Muscle layer of colon (tissue), 2 donors: Measurements from ENCODE around the gene TLL1.

ENCODE experiments used
- H3K27ac ChIP-seq: one replicate; pipeline ENCODE4 v1.7.0; 2013; ENCODE audit warnings: low read depth, mild to moderate bottlenecking, low read length, moderate library complexity
- H3K27me3 ChIP-seq, 2 donors: one replicate each; pipeline ENCODE4 v1.7.0; 2013; ENCODE audit warnings: low read length in 2 of 2, mild to moderate bottlenecking in 2 of 2; ENCODE audit not compliant: insufficient read depth in 2 of 2, control insufficient read depth in 1 of 2
- H3K36me3 ChIP-seq: one replicate; pipeline ENCODE4 v1.7.0; 2013; ENCODE audit warnings: mild to moderate bottlenecking, low read length; ENCODE audit not compliant: insufficient read depth
- H3K4me1 ChIP-seq: one replicate; pipeline ENCODE4 v1.7.0; 2013; ENCODE audit warnings: mild to moderate bottlenecking, low read length; ENCODE audit not compliant: insufficient read depth
- H3K4me3 ChIP-seq, 2 donors: one replicate each; pipeline ENCODE4 v1.7.0; 2013; ENCODE audit warnings: low read length in 2 of 2, low read depth in 1 of 2, mild to moderate bottlenecking in 1 of 2, moderate library complexity in 1 of 2
- H3K9ac ChIP-seq: one replicate; pipeline ENCODE4 v1.7.0; 2013; ENCODE audit warnings: low read length
- H3K9me3 ChIP-seq: one replicate; pipeline ENCODE4 v1.7.0; 2013; ENCODE audit warnings: mild to moderate bottlenecking, low read length
- donor health status: abdominal sarcoma.
- donor health status: Adenocarcinoma of cecum.

Gene TLL1

DNA sequence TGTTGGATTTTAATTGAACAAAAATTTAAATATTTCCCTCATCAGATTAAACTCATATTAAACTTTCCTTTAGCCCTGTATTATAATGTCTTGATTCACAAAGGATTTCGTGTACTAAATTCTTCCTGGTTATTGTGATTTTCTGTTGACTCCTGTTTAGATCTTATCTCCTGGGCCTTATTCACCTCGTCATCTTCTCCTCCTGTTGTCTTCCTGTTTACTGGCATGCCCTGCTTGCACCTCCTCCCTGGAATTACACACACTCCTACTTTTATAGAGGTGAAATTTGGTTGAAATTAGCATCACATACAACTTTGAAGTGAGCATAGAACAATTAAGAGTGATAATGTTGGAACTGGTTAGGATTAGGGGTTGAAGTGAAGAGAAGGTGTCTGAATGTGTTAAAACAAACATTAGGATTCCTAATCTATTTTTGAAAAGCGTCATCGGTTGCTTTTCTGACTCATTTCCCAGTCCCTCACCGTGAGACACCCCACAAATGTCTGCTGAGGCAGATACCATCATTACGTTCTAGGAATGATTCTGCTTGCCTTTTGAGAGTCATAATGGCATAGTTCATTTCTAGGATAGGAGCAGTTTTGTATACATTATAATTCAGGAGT, 32.5 kb downstream of the TLL1 start:
- Histone ChIP-seq H3K4me3 (no peak overlapping the region), H3K36me3 (no peaks in the 10 kb centered on the region), H3K9ac (no peak overlapping the region), H3K27me3 (no peaks in the 10 kb centered on the region), H3K27ac (no peak overlapping the region), H3K9me3 (no peaks in the 10 kb centered on the region), H3K4me1 (no peaks in the 10 kb centered on the region)

GRCh38 chr4:165906272-165906671, 33.2 kb downstream of the TLL1 start:
- H3K4me1 ChIP-seq = no peaks in the 10 kb centered on the region
- no peak overlapping the region for H3K27ac ChIP-seq

GRCh38 chr4:165909947-165910346, 36.9 kb downstream of the TLL1 start:
- Histone ChIP-seq H3K9ac (no peak overlapping the region), H3K27ac (peak overlapping the region; percentile 9), H3K9me3 (no peaks in the 10 kb centered on the region)

More at GRCh38 chr4:165906272-165906671, 33.2 kb downstream of the TLL1 start:
- H3K4me3 ChIP-seq = no peak overlapping the region
- H3K27me3 ChIP-seq = no peaks in the 10 kb centered on the region
- no peaks in the 10 kb centered on the region for H3K9me3 ChIP-seq
- no peaks in the 10 kb centered on the region for H3K36me3 ChIP-seq
- no peak overlapping the region for H3K9ac ChIP-seq

DNA sequence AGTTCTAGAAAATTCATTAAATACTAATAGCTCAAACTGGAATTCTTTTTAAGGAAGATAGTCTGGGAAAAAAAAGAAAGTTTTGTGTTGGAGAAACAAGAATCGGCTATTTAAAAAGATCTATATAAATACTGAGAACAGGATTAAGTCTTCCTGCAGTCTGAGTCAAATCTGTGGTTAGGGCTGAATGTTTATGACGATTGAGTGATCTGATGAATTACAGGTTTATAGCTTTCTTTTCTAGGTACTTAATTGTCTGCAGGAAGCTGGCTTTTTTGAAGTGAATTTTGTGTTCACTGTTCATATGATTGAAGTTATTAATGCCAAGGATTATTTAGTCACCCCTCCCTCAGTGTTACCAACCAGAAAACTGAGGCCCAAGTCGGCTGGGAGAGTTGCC, 42.2 kb downstream of the TLL1 start:
- Histone ChIP-seq H3K4me3 (no peak overlapping the region), H3K27me3 (no peaks in the 10 kb centered on the region), H3K27ac (no peak overlapping the region), H3K4me1 (no peaks in the 10 kb centered on the region), H3K9ac (no peak overlapping the region), H3K9me3 (no peaks in the 10 kb centered on the region), H3K36me3 (no peaks in the 10 kb centered on the region)

More at GRCh38 chr4:165909947-165910346, 36.9 kb downstream of the TLL1 start:
- no peaks in the 10 kb centered on the region for H3K4me1 ChIP-seq
- H3K27me3 ChIP-seq = no peaks in the 10 kb centered on the region
- no peaks in the 10 kb centered on the region for H3K36me3 ChIP-seq
- H3K4me3 ChIP-seq = no peak overlapping the region

DNA sequence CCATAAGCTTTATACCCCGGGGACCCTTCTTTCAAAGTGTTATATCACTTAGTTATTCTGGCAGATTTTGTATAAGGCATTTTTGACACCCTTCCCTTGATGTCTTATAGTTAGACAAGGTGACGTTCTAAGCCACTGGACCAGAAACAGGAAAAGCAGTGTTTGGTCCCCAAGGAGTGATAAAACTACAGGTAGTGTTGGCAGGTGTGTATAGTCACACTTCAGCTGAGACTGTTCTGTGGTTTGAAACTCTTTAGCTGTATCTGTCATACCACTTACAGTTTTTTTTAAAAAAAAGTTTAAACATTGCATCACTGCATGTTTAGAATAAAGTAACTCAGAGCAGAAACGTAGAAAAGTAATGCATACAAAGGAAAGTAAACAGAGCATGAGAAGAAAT, 48.5 kb downstream of the TLL1 start:
- no peak overlapping the region for H3K27ac ChIP-seq
- H3K9ac ChIP-seq = no peak overlapping the region
- no peak overlapping the region for H3K4me3 ChIP-seq
- no peaks in the 10 kb centered on the region for H3K27me3 ChIP-seq
- H3K9me3 ChIP-seq = no peaks in the 10 kb centered on the region
- H3K36me3 ChIP-seq = no peaks in the 10 kb centered on the region
- peaks cover 11% of the 10 kb centered on the region for H3K4me1 ChIP-seq

- H3K27ac ChIP-seq = no peak overlapping the region
- H3K36me3 ChIP-seq = no peaks in the 10 kb centered on the region
- H3K9me3 ChIP-seq = no peaks in the 10 kb centered on the region
- peaks cover 11% of the 10 kb centered on the region for H3K4me1 ChIP-seq
- H3K27me3 ChIP-seq = no peaks in the 10 kb centered on the region
- no peak overlapping the region for H3K9ac ChIP-seq
- H3K4me3 ChIP-seq = no peak overlapping the region
Observed at GRCh38 chr4:165922747-165923146, 49.7 kb downstream of the TLL1 start.

DNA sequence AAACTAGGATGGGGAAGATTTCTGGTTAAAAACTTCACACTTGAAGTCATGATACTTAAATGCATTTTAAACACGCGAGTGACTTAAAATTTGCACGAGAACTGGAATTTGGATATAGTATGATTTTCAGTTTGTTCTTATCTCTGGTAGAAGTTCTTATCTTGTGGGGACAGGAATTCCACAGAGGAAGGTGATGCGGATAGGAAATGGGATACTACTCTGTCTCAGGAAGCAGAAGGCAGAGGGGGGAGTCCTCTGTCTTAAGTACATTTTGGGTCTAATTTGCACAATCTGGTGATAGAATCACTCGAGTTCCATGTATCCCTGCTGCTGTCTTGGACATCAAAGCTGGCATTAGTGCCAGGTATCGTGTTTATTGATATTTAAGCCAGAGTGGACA, 53.3 kb downstream of the TLL1 start:
- Histone ChIP-seq H3K27ac (no peak overlapping the region), H3K9ac (no peak overlapping the region), H3K36me3 (no peaks in the 10 kb centered on the region), H3K4me3 (no peak overlapping the region), H3K9me3 (no peaks in the 10 kb centered on the region), H3K4me1 (peaks cover 11% of the 10 kb centered on the region), H3K27me3 (no peaks in the 10 kb centered on the region)

- Histone ChIP-seq H3K9ac (no peak overlapping the region), H3K27ac (no peak overlapping the region), H3K36me3 (no peaks in the 10 kb centered on the region), H3K4me3 (no peak overlapping the region), H3K9me3 (no peaks in the 10 kb centered on the region), H3K4me1 (peaks cover 5% of the 10 kb centered on the region), H3K27me3 (no peaks in the 10 kb centered on the region)
Observed at GRCh38 chr4:165927366-165927765, 54.3 kb downstream of the TLL1 start.

DNA sequence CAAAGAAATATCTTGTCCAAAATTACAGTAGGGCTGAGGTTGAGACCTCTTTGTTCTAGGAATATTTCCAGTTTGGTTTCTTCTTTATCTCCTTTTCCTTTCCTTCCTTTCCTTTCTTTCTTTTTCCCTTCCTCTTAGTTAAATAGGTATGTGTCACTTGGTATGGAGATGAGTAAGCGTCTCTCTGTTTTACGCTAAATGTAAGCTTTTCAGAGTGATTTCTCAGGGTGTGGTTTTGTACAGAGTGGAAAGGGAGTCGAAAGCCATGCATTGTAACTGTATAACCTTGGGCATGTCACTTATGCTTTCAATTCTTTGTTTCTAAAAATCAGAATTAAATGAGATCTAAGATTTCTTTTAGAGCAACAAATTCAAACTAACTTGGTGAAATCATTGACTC, 54.8 kb downstream of the TLL1 start:
- Histone ChIP-seq H3K27ac (no peak overlapping the region), H3K4me1 (peaks cover 3% of the 10 kb centered on the region), H3K27me3 (no peaks in the 10 kb centered on the region), H3K9me3 (no peaks in the 10 kb centered on the region), H3K9ac (no peak overlapping the region), H3K4me3 (no peak overlapping the region), H3K36me3 (no peaks in the 10 kb centered on the region)

- H3K9me3 ChIP-seq = no peaks in the 10 kb centered on the region
- H3K27me3 ChIP-seq = no peaks in the 10 kb centered on the region
- no peak overlapping the region for H3K4me3 ChIP-seq
- H3K9ac ChIP-seq = no peak overlapping the region
- H3K4me1 ChIP-seq = no peaks in the 10 kb centered on the region
- no peak overlapping the region for H3K27ac ChIP-seq
- no peaks in the 10 kb centered on the region for H3K36me3 ChIP-seq
Observed at GRCh38 chr4:165928601-165929000, 55.6 kb downstream of the TLL1 start.

DNA sequence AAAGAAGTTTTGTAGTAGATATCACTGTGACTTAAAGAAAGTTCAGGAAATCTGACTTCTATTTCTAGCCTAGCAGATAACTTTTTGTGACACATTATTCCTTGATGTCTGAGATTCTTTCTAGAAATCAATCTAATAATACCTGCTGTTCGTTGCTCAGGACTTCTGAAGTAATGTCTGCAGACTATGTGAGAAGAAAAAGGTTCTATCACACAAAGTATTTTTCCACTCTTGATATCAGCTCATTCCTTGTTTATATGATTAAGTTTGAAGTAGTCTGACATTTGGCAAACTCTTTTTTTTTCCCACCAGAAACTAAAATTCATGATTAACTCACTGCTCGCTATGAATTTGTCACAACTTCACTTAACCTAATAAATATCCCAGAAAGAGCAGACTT, 56.6 kb downstream of the TLL1 start:
- Histone ChIP-seq H3K27me3 (no peaks in the 10 kb centered on the region), H3K4me1 (no peaks in the 10 kb centered on the region), H3K9me3 (no peaks in the 10 kb centered on the region), H3K27ac (no peak overlapping the region), H3K36me3 (no peaks in the 10 kb centered on the region), H3K9ac (no peak overlapping the region), H3K4me3 (no peak overlapping the region)

DNA sequence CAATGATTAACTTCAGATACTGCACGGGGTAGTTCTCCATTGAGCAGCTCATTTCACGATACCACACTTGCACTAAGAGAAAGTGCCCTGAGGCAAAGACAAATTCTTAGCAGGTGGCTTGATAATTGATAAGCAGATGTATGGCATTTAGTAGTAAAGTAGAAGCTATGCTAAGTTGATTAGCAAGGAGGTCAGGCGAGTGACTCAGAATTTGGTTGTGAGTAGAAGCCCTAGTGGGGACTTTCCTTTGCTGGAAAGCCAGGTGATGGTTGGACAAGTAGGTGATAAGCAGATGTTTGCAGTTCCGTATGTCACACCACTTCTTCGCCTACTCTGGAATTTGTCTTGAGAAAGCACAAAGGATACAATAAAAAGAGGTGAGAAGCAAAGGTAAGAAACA, 58.7 kb downstream of the TLL1 start:
- Histone ChIP-seq H3K27me3 (no peaks in the 10 kb centered on the region), H3K4me1 (no peaks in the 10 kb centered on the region), H3K36me3 (no peaks in the 10 kb centered on the region), H3K4me3 (no peak overlapping the region), H3K9ac (no peak overlapping the region), H3K27ac (no peak overlapping the region), H3K9me3 (no peaks in the 10 kb centered on the region)
